GM12874 (cell line): ENCODE results near the gene E2F4.
A peak's percentile ranks its signal among the peaks of the same experiment; 100 is the strongest.

Experiments
- CTCF ChIP-seq: IDR thresholded peaks from 2 replicates; pipeline ENCODE4 v1.5.1; 2011; ENCODE audit warnings: low read depth, mild to moderate bottlenecking, control low read depth, low read length, moderate library complexity; ENCODE audit not compliant: insufficient read depth

Gene E2F4

DNA sequence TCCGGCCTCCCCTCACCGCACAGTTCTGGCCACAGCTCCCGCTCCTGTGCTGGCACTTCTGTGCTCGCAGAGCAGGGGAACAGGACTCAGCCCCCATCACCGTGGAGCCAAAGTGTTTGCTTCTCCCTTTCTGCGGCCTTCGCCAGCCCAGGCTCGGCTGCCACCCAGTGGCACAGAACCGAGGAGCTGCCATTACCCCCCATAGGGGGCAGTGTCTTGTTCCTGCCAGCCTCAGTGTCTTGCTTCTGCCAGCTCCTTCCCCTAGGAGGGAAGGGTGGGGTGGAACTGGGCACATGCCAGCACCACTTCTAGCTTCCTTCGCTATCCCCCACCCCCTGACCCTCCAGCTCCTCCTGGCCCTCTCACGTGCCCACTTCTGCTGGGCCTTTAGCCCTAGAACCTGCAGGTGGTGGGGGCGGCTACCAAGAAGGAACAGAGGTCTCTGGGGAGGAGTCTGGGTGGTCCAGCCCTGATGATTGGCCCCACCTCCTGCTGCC lies 6.3 kb downstream of the E2F4 start:
- peak; percentile 64 for TF ChIP-seq CTCF

DNA sequence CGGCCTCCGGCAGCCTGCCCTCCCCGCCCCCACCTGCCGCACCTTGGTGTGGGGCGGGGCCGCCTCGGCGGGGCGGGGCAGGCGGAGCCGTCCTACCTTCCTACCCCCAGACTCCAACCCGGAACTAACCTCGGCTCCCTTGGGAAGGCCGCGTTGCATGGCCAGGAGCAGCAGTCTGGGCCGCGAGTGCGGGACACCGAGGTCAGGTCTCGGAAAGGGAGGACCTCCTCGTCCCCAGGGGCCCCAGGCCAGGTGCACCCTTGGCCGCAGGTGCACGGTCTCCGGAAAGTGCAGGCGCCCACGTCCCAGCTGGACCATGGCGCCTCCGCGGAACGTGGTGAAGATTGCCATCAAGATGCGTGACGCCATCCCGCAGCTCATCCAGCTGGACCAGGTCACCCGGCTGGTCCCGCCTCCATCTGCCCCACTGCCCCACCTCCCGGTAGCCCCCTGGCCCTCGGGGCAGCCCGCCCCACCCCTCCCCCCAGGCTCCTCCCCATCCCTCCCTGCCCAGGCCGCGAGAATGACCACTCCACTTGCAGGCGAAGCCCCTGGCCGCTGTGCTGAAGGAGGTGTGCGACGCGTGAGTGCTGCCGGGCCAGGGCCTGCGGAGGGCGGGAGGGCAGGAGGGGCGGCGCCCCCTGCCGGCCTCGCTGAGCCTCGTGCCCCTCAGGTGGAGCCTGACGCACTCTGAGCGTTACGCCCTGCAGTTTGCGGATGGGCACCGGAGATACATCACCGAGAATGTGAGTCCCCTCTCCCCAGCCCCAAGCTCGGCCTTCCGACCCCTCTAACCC lies 7.3 kb downstream of the E2F4 start, which contains the start of gene ELMO3:
Gene ELMO3, plus strand, starts transcription at position 121 of the 797 bp plus-strand sequence. Its CDS starts 196 bp downstream, at position 317.
- no peak for TF ChIP-seq CTCF

DNA sequence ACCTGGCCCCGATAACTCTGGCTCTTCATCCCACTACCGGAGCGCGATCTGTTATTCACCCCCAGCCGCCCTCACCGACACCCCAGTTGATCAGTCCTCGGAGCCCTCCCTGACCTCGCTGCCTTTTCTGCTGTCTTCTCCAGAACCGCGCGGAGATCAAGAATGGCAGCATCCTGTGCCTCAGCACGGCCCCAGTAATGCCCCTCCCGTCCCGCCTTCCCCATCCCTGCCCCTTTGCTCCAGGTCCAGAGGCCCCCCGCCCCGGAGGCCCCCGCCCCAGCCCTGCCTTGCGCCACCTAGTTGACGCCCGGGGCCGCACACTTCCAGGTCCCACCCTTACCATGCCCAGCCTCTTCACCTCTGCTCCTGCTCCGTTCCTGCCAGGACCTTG lies 7.8 kb downstream of the E2F4 start:
- 0 out of 2 replicates have a peak, but pooled peaks have one; percentile 16 for TF ChIP-seq CTCF

DNA sequence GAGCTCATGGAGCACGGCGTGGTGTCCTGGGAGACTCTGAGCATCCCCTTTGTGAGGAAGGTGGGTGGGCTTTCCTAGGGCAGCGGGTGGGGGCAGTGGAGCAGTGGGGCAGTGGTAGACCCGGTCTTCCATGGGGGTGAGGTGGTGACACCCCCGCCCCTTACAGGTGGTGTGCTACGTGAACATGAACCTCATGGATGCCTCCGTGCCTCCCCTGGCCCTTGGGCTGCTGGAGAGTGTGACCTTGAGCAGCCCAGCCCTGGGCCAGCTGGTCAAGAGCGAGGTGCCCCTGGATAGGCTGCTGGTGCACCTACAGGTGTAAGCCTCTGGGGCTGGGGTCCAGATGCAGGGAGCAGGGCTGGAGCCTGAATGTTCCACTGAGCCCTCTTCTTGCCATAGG lies 8.5 kb downstream of the E2F4 start:
- TF ChIP-seq CTCF = no peak

- no peak for TF ChIP-seq CTCF
Observed at GRCh38 chr16:67201411-67202345, 9.7 kb downstream of the E2F4 start.

GRCh38 chr16:67202426-67202825 lies 10.5 kb downstream of the E2F4 start:
- no peak for TF ChIP-seq CTCF

GRCh38 chr16:67202956-67203493 lies 11.1 kb downstream of the E2F4 start:
- TF ChIP-seq CTCF = no peak
